ENCODE measurements around the gene PCYT1A. TPM values are rescaled to one million over a fixed set of nuclear protein-coding genes. Genes with fewer than 3 reads are reported as not detected.
"Not testable (repeated sequence)": the region's sequence is repeated elsewhere in the genome, so short reads cannot be mapped to it uniquely, and the experiment has no call there.

The PCYT1A gene
- total RNA-seq, 1 experiment from 2014 or later, result 83.8 TPM

GRCh38 chr3:196214783-196215441 lies 72.6 kb downstream of the PCYT1A start:
- DNase-seq (ENCODE audit: low read depth), result no peak

DNA sequence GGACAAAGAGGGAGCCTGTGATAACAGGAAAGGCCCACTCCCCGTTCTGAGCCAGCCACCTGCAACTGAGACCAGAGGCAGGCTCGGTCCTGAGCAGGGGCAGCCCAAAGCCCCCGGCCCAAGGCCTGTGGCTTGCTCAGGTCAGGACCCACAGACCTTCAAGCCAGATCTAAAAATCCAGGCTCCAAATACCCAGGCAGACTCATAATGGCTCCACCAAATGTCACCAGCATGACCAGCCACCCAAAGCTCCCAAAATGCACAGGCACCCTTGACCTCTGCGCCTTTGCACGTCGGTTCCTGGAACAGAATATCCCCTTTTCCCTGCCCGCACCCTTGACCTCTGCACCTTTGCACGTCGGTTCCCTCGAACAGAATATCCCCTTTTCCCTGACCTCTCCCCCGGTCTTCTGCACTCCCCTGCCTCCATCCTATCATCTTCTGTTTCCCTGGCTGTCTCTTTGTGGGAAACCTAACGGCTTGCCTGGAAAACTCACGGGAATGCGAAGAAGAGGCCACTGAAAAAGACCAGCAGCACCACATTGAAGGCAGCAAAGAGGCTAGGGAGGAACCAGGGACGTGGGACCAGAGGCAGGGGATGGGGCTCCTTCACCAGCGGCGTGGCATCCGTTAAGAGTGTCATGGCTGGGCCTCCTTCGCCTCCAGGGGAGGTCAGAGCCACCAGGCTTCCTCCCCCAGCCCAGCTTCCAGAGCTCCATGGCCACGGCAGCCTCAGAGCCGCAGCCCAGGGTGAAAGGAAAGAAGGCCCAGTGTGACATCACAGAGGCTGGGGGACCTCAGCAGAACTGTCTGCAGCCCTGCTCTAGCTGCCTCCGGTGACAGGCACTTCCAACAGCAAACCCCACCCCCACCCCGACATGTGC lies 76.6 kb downstream of the PCYT1A start, which contains the start of gene ZDHHC19:
Gene ZDHHC19 (minus strand): TSS at position 728 of the 884 bp plus-strand sequence. CDS start 85 bp downstream, at position 643.
- no peak for DNase-seq (ENCODE audit: low read depth)

- not testable (repeated sequence) for DNase-seq (ENCODE audit: low read depth)
Observed at GRCh38 chr3:196209944-196210672, 77.4 kb downstream of the PCYT1A start.

DNA sequence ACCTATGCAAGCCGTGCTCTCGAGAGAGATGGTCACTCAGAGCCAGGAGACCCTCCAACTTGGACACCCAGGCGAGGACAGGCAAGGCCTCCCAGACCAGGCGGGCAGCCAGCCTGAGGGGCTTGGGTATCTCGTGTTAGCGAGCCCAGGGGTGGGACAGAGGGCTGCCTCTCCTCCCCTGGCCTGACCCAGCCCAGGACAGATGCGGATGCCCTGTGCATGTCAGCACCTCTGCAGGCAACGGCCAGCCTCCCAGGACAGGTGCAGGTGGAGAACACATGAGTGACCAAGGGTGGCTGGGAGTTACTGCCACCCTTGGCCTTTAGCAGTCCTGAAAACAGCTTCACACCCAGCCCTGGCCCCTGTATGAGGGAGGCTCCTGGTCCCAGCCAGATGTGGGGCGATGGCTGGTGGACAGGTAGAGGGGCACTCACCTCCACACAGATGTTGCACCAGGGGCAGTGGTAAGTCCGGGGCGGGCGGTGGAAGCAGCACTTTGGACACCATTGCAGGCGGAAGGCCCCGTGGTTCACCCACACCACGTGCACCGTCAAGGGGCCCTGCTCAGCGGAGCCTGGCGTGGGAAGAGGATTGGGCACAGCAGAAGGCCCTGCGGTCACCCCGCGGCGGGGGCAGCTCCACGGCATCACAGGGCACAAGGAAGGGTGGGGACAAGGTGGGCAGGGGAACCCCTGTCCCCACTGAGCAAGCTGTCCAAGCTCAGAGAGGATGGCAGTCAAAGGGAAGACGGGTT lies 78.4 kb downstream of the PCYT1A start:
- no peak for DNase-seq (ENCODE audit: low read depth)

- no peak for DNase-seq (ENCODE audit: low read depth)
Observed at GRCh38 chr3:196207833-196208607, 79.5 kb downstream of the PCYT1A start.

DNA sequence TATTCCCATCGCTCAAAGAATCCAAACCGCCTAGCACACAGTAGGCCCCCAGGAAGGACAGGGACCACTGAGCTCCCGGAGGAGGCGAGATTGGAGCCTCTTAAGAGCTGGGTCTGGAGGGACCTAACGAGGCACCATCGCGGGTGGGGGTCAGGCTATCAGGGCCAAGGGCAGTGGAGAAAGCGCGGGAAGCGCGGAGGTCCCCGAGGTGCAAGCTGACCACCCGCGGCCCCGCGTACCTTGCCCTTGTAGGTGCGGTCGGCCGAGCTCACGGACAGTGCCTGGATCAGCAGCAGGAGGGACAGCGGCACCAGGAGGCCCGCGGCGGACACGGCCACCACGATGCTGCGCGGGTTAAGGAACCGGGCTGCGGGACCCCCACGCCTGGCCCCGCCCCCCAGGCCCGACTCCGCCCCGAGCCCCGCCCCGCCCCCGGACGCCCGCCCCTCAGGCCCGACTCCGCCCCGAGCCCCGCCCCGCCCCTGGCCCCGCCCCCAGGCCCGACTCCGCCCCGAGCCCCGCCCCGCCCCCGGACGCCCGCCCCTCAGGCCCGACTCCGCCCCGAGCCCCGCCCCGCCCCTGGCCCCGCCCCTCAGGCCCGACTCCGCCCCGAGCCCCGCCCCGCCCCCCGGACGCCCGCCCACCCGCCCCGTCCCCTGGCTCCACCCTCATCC lies 80.2 kb downstream of the PCYT1A start:
- no peak for DNase-seq (ENCODE audit: low read depth)

DNA sequence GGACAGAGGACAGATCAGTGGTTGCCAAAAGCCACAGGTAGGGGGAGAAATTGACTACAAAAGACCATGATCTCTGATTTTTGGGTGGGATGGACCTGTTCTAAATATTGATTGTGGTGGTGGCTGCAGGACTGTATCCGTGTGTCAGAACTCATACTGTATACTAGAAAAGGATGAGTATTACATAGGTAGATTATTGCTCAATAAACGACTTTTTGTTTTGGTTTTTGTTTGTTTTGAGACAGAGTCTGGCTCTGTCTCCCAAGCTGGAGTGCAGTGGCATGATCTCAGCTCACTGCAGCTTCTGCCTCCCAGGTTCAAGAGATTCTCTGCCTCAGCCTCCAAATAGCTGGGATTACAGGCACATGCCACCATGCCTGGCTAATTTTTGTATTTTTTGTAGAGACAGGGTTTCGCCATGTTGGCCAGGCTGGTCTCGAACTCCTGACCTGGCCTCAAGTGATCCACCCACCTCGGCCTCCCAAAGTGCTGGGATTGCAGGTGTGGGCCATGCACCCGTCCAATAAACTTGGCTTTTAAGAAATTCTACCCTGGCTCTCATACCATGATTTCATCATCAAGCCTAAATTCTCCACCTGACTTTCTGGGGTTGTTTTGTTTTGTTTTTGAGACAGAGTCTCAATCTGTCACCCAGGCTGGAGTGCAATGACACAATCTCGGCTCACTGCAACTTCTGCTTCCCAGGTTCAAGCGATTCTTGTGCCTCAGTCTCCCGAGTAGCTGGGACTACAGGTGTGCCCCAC lies 81.9 kb downstream of the PCYT1A start:
- not testable (repeated sequence) for DNase-seq (ENCODE audit: low read depth)

- DNase-seq (ENCODE audit: low read depth), result no peak
Observed at GRCh38 chr3:196203846-196204245, 83.7 kb downstream of the PCYT1A start.

GRCh38 chr3:196202516-196202970 lies 85.0 kb downstream of the PCYT1A start:
- no peak for DNase-seq (ENCODE audit: low read depth)

DNA sequence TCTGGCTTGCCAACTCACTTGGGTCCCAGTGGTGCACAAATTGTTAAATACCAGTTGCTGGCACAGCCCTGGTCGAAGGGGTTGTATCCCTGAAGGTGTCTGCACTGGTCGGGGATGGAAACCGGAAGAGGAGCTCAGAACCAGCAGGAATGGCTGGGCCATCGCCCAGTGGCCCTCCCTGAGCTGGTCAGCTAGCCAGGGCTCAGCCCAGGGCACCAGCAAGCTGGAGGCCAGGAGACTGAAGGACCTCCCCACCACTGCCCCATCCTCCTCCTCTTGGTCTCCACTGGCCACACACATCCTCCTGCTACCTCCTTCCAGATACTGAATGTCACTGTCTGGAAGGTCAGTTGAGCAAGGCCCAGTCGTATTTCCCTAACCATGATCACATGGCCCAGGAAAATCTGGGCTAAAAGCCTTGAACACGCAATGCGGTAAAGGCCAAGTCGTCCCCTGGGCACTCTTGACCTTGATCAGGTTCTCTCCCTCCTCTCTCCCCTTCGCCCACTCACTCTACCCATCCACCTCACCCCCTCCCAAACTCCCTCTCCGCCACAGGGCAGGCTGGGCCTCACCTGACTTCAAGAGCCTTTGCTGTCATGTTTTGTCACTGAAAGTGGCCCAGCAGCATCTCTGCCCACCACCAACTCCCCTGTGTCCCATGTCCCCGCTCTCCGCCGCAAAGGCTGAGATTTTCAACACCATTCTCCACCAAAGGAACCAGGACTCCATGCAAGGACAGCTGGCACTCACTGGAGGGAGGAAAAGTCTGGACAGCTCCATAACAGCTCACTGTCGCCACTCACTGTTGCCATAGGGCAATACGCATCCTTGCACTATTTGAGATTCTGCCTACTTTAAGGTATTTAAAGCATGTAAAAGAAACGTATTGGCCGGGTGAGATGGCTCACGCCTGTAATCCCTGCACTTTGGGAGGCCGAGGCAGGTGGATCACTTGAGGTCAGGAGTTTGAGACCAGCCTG lies 88.5 kb downstream of the PCYT1A start:
- peak; percentile 42 for DNase-seq (ENCODE audit: low read depth)

DNA sequence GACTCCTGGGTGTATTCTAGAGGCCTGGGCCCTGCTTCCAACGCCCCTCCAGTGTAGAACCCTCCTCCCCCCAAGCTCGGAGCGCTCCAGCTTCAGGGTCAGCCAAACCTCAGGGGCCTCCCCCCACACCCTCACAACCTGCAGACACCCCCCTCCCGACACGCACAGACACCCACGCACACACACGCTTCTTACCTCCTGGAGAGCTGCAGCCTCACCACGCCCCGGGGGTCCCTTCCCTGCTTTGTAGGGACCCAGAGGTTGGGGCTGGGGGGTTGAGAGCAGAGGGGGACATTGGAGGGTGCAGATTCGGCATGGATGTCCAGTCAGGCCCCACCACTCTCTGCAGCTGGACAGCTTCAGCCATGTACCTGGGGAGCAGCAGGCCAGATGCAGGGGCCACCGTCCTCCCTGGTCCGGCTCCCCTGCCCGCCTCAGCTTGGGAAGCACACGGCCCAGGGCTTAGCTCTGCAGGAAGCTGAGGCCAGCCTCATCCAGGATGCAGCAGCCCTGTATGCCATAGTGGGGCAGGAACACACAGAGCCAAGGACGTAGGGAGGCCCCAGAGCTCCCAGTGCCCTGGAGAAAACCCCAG lies 89.3 kb downstream of the PCYT1A start:
- DNase-seq (ENCODE audit: low read depth), result no peak

DNA sequence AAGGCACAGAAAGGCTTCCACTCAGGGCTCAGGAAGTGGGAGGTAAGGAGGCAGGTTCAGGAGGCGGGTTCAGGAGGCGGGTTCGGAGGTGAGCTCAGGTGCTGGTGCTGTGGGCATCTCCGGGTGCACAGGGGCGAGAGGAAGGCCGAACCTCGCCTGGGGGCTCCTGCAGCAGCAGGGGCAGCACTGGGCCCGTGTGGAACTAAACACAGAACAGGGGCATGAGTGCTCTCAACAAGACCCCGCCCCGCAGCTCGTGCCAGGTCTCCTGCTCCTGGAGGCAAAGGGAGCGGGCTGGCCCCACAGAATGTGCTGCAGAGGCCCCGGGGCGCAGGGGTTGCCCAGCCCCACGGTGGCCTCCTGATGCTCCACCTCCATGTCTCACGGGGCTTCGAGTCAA lies 90.0 kb downstream of the PCYT1A start:
- no peak for DNase-seq (ENCODE audit: low read depth)

DNA sequence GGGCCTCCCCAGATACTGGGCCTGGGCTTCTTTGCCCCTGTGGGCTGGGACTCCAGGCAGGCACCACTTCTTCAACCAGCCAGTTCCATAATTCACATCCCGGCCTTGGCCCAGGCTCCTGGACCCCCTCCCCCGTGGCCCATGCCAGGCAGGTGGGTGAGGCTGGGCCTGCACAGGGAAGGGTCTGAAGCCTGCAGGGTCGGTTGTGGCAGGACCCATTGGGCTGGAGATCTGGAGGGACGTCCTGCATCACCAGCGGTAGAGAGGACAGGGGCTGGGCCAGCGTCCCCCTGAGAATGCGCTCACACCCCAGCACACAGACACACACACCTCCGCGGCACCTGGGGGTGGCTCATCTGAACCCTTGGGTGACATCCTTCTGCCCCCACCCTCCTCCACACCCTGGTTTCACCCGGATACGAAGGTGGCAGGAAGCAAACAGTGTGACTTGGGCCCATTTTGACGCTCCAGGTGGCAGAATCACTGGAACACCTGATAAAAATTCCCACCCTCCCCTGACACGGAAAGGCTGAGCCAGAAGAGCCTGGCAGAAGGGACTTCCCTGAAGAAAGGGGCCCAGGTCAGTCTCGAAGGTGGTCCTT lies 91.8 kb downstream of the PCYT1A start:
- no peak for DNase-seq (ENCODE audit: low read depth)

DNA sequence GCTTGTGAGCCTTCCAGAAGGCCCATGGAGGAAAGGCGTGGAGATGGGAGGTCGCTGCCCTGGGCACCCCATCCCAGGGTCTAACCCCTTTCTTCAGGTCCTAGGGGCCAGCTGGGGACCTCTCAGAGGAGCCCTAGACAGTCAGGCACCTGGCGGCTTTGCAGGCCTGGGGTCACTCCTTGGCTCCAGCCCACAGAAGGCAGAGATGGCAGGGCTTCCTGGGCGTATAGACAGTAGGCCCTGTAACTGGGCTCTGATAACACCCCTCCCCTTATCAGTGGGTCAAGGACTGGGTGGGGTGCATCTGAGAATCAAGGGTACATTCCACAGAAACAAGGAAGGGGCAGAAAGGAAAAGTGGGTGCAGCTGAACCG lies 93.0 kb downstream of the PCYT1A start:
- DNase-seq (ENCODE audit: low read depth), result no peak

GRCh38 chr3:196193736-196194541 lies 93.6 kb downstream of the PCYT1A start:
- DNase-seq (ENCODE audit: low read depth), result no peak

- DNase-seq (ENCODE audit: low read depth), result no peak
Observed at GRCh38 chr3:196193133-196193735, 94.3 kb downstream of the PCYT1A start.

Data from M059J (cell line).